Kidney epithelial cell (primary cell): ENCODE data around the gene EXT2. TPM values are rescaled to one million over a fixed set of nuclear protein-coding genes. Genes with fewer than 3 reads are reported as not detected.

Experiments
- DNase-seq: peaks from one replicate; pipeline ENCODE4 v3.0.0-alpha.2; 2010; ENCODE audit warnings: low read depth
- H3K27me3 ChIP-seq: 2 replicates; pipeline ENCODE4 v1.6.0; 2011; ENCODE audit warnings: low read length; ENCODE audit not compliant: control insufficient read depth, insufficient read depth
- H3K36me3 ChIP-seq: 2 replicates; pipeline ENCODE4 v1.5.1; 2011; ENCODE audit warnings: low read length; ENCODE audit not compliant: control insufficient read depth, insufficient read depth
- H3K4me3 ChIP-seq: 2 replicates; pipeline ENCODE4 v1.5.1; 2011; ENCODE audit warnings: low read depth, mild to moderate bottlenecking, control low read depth, low read length
- total RNA-seq: library from RNA; depleted of rRNA; stranded (reverse); fragments of >200 nt; gene quantifications from 2 replicates; pipeline ENCODE4 v1.2.3, GENCODE V29; 2015
- TF ChIP-seq, protein P1 (sequence below): IDR thresholded peaks from 2 replicates; pipeline ENCODE4 v1.5.1; 2011; ENCODE audit warnings: mild to moderate bottlenecking, moderate library complexity, low read length, control low read depth, inconsistent platforms; ENCODE audit not compliant: insufficient read depth, poor library complexity, severe bottlenecking

The EXT2 gene
- total RNA-seq, 1 donor from 2014 or later, result 83.5 TPM

- no peaks in the 10 kb centered on the region for H3K36me3 ChIP-seq
- DNase-seq, result no peak
- H3K4me3 ChIP-seq, result no peak overlapping the region
- TF ChIP-seq, protein P1, sequence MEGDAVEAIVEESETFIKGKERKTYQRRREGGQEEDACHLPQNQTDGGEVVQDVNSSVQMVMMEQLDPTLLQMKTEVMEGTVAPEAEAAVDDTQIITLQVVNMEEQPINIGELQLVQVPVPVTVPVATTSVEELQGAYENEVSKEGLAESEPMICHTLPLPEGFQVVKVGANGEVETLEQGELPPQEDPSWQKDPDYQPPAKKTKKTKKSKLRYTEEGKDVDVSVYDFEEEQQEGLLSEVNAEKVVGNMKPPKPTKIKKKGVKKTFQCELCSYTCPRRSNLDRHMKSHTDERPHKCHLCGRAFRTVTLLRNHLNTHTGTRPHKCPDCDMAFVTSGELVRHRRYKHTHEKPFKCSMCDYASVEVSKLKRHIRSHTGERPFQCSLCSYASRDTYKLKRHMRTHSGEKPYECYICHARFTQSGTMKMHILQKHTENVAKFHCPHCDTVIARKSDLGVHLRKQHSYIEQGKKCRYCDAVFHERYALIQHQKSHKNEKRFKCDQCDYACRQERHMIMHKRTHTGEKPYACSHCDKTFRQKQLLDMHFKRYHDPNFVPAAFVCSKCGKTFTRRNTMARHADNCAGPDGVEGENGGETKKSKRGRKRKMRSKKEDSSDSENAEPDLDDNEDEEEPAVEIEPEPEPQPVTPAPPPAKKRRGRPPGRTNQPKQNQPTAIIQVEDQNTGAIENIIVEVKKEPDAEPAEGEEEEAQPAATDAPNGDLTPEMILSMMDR, result no peak
- no peaks in the 10 kb centered on the region for H3K27me3 ChIP-seq
Measured at GRCh38 chr11:44208976-44209603, 113.6 kb downstream of the EXT2 start.

- Histone ChIP-seq H3K4me3 (no peak overlapping the region), H3K27me3 (no peaks in the 10 kb centered on the region), H3K36me3 (no peaks in the 10 kb centered on the region)
- DNase-seq, result no peak
- TF ChIP-seq, protein P1, result no peak
Measured at GRCh38 chr11:44212128-44212527, 116.7 kb downstream of the EXT2 start.

- H3K36me3 ChIP-seq, result no peaks in the 10 kb centered on the region
- no peaks in the 10 kb centered on the region for H3K27me3 ChIP-seq
- TF ChIP-seq, protein P1, result no peak
- no peak overlapping the region for H3K4me3 ChIP-seq
- no peak for DNase-seq
Measured at GRCh38 chr11:44213148-44213547, 117.7 kb downstream of the EXT2 start.

DNA sequence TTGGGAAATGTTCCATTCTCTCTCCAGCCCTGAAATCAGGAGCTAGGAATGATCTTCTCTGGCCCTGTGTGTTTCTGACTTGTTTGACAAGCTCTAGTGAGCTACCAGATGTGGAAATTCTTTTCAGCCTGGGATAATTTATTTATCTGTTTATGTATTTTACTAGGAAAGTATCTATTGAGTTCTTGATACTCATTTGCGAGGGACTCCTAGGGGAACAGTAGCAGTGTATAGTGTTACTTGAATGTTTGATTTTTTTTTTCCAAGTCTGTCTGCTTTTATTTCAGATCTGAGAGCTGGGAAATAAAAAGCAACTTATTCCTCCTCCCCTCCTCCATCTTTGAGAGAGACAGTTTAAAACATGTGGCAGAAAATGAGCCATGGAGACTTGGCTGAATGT, 122.0 kb downstream of the EXT2 start:
- TF ChIP-seq, protein P1, result no peak
- DNase-seq, result no peak
- H3K4me3 ChIP-seq, result no peak overlapping the region
- no peaks in the 10 kb centered on the region for H3K27me3 ChIP-seq
- H3K36me3 ChIP-seq, result no peaks in the 10 kb centered on the region

DNA sequence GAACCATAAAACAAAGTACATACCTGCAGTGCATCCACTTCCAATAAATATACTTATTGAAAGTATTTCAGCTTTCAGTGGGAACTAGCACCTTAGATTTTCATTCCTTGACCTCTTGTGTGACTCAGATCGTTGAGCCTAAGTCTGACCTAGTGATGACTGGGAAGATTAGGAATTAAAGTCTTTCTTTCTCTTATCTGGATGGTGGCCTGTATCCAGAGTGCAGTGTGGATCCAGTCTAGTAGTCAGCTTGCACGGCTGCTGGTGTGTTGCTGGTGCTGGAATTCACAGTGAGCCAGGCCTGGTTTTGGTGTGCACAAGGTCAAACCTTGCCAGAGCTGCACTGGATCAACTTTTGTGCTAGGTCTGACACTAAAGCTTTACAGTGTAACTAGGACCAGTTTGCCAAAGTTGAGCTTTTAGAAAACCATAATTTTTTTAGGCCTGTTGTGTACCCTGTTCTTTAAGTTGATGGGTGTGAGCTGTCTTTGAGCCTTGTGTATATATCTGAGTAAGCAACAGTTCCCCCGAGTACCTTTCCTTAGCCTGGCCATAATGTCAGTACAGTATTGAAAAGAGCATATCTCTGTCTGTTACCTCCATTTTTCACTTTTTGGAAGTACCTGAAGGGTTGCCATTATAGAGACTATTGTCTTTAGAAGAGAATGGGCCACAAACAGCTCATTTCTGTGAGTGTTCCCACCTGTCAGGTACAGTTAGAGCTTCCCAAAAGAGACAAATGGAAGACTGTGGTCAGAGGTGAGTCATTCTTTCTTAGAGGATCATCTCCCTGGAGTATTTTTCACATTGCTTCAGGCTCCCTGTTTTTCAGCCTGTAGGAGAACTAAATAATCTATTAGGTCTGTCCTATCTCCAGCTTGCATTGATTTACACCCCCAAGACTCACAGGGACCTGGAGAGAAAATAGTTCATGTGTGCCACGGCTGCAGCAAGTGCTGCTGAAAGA, 124.6 kb downstream of the EXT2 start:
- no peak overlapping the region for H3K4me3 ChIP-seq
- DNase-seq, result no peak
- TF ChIP-seq, protein P1, result no peak
- H3K36me3 ChIP-seq, result no peaks in the 10 kb centered on the region
- no peaks in the 10 kb centered on the region for H3K27me3 ChIP-seq
